GM10266 (cell line): ENCODE measurements around the gene ZFAND3.

Experiments
- DNase-seq: peaks from one replicate; pipeline ENCODE4 v3.0.0; 2012; ENCODE audit errors: extremely low spot score
- TF ChIP-seq, protein P1 (sequence below): IDR thresholded peaks from 2 replicates; pipeline ENCODE4 v1.5.1; 2012; ENCODE audit warnings: mild to moderate bottlenecking, low read depth; ENCODE audit not compliant: control insufficient read depth, insufficient read depth; ENCODE audit errors: missing control alignments

Gene ZFAND3

DNA sequence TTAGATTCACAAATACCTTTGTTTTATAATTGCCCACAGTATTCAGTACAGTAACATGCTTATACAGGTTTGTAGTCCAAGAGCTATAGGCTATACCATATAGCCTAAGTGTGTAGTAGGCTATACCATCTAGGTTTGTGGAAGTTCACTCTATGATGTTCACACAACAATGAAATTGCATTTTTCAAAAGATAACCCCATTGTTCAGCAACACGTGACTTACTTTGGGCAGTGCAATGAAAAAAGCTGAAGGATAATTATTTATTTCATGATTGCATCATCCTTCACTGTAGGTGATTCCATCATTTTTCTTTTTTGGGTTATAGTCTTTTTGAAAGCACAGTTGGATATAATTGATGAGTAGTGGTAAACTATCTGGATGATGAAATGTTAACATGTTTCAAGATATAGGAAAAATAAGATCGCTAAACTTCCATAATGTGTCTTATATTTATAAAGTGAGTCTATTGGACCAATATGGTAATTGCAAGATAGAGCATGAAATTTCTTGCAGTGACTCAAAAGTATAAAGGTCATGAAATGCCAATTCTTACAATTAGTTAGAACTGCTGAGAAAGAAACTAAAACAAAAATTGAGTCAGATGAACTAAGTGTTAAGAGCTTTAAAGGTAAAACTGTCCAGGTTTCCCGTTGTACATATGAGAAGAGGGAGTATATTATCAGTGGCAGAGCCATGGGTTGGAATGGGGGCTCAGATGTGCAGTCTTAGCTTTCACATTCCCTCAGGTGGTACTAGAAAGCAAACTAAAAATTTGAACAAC is 164.4 kb downstream of the ZFAND3 start:
- DNase-seq: no peak
- TF ChIP-seq, protein P1, sequence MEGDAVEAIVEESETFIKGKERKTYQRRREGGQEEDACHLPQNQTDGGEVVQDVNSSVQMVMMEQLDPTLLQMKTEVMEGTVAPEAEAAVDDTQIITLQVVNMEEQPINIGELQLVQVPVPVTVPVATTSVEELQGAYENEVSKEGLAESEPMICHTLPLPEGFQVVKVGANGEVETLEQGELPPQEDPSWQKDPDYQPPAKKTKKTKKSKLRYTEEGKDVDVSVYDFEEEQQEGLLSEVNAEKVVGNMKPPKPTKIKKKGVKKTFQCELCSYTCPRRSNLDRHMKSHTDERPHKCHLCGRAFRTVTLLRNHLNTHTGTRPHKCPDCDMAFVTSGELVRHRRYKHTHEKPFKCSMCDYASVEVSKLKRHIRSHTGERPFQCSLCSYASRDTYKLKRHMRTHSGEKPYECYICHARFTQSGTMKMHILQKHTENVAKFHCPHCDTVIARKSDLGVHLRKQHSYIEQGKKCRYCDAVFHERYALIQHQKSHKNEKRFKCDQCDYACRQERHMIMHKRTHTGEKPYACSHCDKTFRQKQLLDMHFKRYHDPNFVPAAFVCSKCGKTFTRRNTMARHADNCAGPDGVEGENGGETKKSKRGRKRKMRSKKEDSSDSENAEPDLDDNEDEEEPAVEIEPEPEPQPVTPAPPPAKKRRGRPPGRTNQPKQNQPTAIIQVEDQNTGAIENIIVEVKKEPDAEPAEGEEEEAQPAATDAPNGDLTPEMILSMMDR: no peak

DNA sequence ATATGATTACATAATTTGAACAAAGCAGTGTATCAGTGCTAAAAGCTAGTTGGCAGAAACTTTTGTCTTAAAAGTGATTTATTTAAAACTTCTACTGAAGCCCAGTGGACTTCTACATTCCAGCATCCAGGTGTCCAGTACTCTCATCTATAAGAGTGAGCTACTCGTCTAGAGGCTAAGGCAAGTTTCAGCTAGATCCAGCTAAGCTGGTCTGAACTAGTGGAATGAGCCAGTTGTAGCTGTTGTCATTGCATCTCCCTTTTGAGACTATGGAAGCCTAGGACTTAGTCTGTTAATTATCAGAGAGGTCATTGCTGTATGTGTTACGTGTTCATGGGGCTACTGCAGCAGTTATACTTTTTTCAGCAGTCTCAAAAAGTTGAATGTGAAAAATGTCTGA is 165.1 kb downstream of the ZFAND3 start:
- TF ChIP-seq, protein P1: no peak
- DNase-seq: no peak

DNA sequence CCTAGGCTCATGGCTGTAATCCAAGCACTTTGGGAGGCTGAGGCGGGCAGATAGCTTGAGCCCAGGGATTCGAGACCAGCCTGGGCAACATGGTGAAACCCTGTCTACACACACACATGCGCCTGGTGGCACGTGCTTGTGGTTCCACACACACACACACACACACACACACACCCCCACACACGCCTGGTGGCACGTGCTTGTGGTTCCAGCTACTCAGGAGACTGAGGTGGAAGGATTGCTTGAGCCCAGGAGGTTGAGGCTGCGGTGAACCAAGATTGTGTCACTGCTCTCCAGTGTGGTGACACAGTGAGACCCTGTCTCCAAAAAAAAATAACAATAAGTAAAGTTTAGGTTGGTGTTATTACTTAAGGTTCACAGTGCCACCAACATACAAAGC is 165.8 kb downstream of the ZFAND3 start:
- TF ChIP-seq, protein P1: no peak

DNA sequence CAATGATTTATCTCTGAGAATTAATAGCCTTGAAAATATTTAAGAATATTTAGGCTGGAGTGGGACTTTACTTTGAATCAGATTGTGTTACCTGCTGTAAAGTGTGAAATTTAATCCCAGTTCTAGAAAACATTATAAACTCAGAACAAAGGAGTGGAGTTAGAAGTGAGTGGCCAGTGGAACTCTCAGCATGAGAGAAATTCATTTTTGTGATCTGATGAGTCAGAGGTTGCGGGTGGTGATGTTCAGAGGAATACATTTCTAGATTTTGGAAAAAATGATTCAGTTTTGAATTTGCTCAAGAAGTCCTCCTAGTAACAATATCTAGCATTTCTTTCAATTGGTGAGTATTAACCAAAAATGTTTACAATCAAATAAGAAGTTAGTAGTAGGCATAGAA is 167.5 kb downstream of the ZFAND3 start:
- TF ChIP-seq, protein P1: no peak
- no peak for DNase-seq

More for the DNA sequence above, 165.8 kb downstream of the ZFAND3 start:
- no peak for DNase-seq

DNA sequence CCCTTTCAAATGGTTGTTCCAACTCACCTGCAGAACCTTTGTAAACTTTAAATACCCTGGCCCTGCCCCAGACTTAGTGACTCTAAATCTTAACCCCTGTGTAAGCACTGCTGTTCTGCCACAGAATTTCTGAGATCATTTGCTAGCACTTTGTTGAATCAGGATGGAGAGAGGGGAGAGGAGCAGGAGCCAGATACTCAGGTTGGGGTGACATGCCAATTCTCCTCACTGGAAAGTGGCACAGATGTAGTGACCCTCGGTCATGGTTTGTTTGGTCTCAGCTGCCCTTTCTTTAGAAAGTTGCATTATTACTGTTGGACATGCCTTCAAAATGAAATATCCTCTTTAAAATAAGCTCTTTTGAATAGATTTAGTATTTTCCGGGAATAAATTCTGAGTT is 168.0 kb downstream of the ZFAND3 start:
- no peak for DNase-seq
- TF ChIP-seq, protein P1: no peak

DNA sequence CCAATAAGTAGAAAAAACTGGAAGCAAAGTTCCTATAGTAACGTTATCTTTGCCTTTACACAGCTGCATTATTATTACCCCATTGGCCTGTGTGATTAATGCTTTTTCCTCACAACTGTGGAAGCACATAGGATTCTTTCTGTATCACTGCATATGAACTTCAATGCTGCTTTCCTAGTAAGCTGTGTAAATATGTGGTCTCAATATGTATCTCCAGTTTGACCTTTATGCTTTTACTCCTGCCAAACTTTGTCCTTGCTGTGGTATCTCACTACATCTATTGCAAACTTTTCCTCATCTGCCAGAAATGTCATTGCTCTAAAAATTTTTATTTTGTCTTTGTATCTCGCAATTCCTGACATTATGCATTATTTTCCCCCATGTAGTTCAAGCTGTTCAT is 168.6 kb downstream of the ZFAND3 start:
- TF ChIP-seq, protein P1: no peak
- no peak for DNase-seq

DNA sequence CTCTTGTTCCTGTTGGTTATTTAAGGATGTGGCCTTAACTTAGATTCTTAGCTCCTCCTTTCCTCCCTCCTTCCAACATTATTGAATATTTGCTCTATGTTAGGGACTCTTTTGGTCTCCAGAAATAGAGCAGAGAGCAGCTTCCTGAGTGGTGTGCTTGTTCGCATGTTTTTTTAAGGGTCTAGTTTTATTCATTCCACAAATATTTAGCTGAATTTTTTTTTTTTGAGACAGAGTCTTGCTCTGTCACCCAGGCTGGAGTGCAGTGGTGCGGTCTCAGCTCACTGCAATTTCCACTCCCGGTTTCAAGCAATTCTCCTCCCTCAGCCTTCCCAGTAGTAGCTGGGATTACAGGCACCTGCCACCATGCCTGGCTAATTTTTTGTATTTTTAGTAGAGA is 169.2 kb downstream of the ZFAND3 start:
- DNase-seq: no peak
- TF ChIP-seq, protein P1: no peak
